Upper lobe of right lung (tissue), 1 donor: ENCODE measurements around the gene HOXB6. TPM values are rescaled to one million over a fixed set of nuclear protein-coding genes. Genes with fewer than 3 reads are reported as not detected.

Experiments used
- ATAC-seq: fragments of 200-7000 bp; cut with Tn5 transposase; one replicate; pipeline ENCODE4 v1.9.1; 2020; ENCODE audit warnings: mild to moderate bottlenecking, moderate library complexity
- DNase-seq: peaks from one replicate; pipeline ENCODE4 v3.0.0-alpha.2; 2020
- H3K27ac ChIP-seq: fragments of 200-600 bp; one replicate; pipeline ENCODE4 v1.8.0; 2022
- H3K27me3 ChIP-seq: fragments of 200-600 bp; one replicate; pipeline ENCODE4 v1.8.0; 2022; ENCODE audit warnings: mild to moderate bottlenecking
- H3K36me3 ChIP-seq: fragments of 200-600 bp; one replicate; pipeline ENCODE4 v1.8.0; 2022
- H3K4me1 ChIP-seq: fragments of 200-600 bp; one replicate; pipeline ENCODE4 v1.8.0; 2022
- H3K4me3 ChIP-seq: fragments of 200-600 bp; one replicate; pipeline ENCODE4 v1.8.0; 2022; ENCODE audit warnings: mild to moderate bottlenecking
- H3K9me3 ChIP-seq: fragments of 200-600 bp; one replicate; pipeline ENCODE4 v1.8.0; 2022
- CTCF ChIP-seq: fragments of 200-600 bp; IDR thresholded peaks from one replicate; pipeline ENCODE4 v1.8.0; 2022; ENCODE audit warnings: antibody characterized with exemption
- intact Hi-C: fragments of 100-400 bp; cut with DNase I; formaldehyde crosslinking; loops from one replicate; pipeline ENCODE4 v1.11.0; 2022
- total RNA-seq: library from RNA; stranded (reverse); fragmentation: NEBNext Ultra II Directional; extraction: Animal tissue kit (Norgen Biotek cat#: 25700); gene quantifications from one replicate; pipeline ENCODE4 v1.2.1, GENCODE V29; 2021
- donor health status: DM: no; HTN: yes; CAD: no; lungs with severe emphysema.

HOXB6 gene
- total RNA-seq, 1 donor from 2014 or later, result 4.9 TPM

- Histone ChIP-seq H3K4me1 (peaks cover 29% of the 10 kb centered on the region), H3K36me3 (no peaks in the 10 kb centered on the region), H3K27ac (no peak overlapping the region), H3K27me3 (peaks cover 95% of the 10 kb centered on the region), H3K4me3 (peak overlapping the region; percentile 36), H3K9me3 (no peaks in the 10 kb centered on the region)
- ATAC-seq (peak; percentile 40), DNase-seq (no peak)
- TF ChIP-seq CTCF, result no peak
- intact Hi-C loops, result loop anchor here (10.0 kb wide), 1 partner anchor 268 kb away; no protein-coding TSS in a partner anchor
Observed at GRCh38 chr17:48612854-48613691, 8.3 kb upstream of the HOXB6 start.

- no peak overlapping the region for H3K27ac ChIP-seq
- TF ChIP-seq CTCF, result no peak
- intact Hi-C loops, result loop anchor here (10.0 kb wide), 1 partner anchor 268 kb away; no protein-coding TSS in a partner anchor
- H3K4me3 ChIP-seq, result peak overlapping the region; percentile 36
- no peaks in the 10 kb centered on the region for H3K36me3 ChIP-seq
- ATAC-seq, result no peak
- peaks cover 29% of the 10 kb centered on the region for H3K4me1 ChIP-seq
- no peak for DNase-seq
- H3K27me3 ChIP-seq, result peaks cover 95% of the 10 kb centered on the region
- no peaks in the 10 kb centered on the region for H3K9me3 ChIP-seq
Observed at GRCh38 chr17:48612456-48612853, 7.7 kb upstream of the HOXB6 start.

- Histone ChIP-seq H3K36me3 (no peaks in the 10 kb centered on the region), H3K4me3 (peak overlapping the region; percentile 64), H3K27me3 (peaks cover 95% of the 10 kb centered on the region), H3K27ac (no peak overlapping the region), H3K9me3 (no peaks in the 10 kb centered on the region), H3K4me1 (peaks cover 29% of the 10 kb centered on the region)
- no peak for DNase-seq
- intact Hi-C loops, result loop anchor here (10.0 kb wide), 1 partner anchor 267 kb away; no protein-coding TSS in a partner anchor
- ATAC-seq, result no peak
- TF ChIP-seq CTCF, result no peak
Observed at GRCh38 chr17:48611681-48612455, 7.1 kb upstream of the HOXB6 start.

GRCh38 chr17:48611213-48611612 lies 6.4 kb upstream of the HOXB6 start:
- Histone ChIP-seq H3K4me1 (peaks cover 29% of the 10 kb centered on the region), H3K9me3 (no peaks in the 10 kb centered on the region), H3K36me3 (no peaks in the 10 kb centered on the region), H3K27ac (peak overlapping the region; percentile 78), H3K4me3 (peak overlapping the region; percentile 64), H3K27me3 (peaks cover 95% of the 10 kb centered on the region)
- peak; percentile 11 for ATAC-seq
- no peak for DNase-seq
- intact Hi-C loops, result loop anchor here (10.0 kb wide), 1 partner anchor 266 kb away; no protein-coding TSS in a partner anchor
- TF ChIP-seq CTCF, result no peak

GRCh38 chr17:48610282-48611211 lies 5.8 kb upstream of the HOXB6 start, which contains the start of gene HOXB7:
Gene HOXB7 (minus strand): TSS chr17:48611017. CDS start chr17:48610918, 99 bp downstream.
- no peaks in the 10 kb centered on the region for H3K9me3 ChIP-seq
- ATAC-seq (peak; percentile 49), DNase-seq (peak; percentile 80)
- peaks cover 29% of the 10 kb centered on the region for H3K4me1 ChIP-seq
- peak within 1 kb of the TSS; percentile 78 for H3K27ac ChIP-seq
- H3K27me3 ChIP-seq, result peaks cover 95% of the 10 kb centered on the region
- intact Hi-C loops, result loop anchor here (10.0 kb wide), 1 partner anchor 266 kb away; no protein-coding TSS in a partner anchor
- no peak for TF ChIP-seq CTCF
- no peaks in the 10 kb centered on the region for H3K36me3 ChIP-seq
- peak within 1 kb of the TSS; percentile 64 for H3K4me3 ChIP-seq
